GM21390 (cell line): ENCODE data around the gene SCAANT1.

Source experiments
- ATAC-seq: cut with Tn5 transposase; IDR thresholded peaks from one replicate; pipeline ENCODE4 v1.9.1; 2021; ENCODE audit not compliant: unreplicated experiment

SCAANT1 gene

GRCh38 chr3:63864008-63864964 is 47.9 kb downstream of the SCAANT1 start:
- ATAC-seq = peak; percentile 41

DNA sequence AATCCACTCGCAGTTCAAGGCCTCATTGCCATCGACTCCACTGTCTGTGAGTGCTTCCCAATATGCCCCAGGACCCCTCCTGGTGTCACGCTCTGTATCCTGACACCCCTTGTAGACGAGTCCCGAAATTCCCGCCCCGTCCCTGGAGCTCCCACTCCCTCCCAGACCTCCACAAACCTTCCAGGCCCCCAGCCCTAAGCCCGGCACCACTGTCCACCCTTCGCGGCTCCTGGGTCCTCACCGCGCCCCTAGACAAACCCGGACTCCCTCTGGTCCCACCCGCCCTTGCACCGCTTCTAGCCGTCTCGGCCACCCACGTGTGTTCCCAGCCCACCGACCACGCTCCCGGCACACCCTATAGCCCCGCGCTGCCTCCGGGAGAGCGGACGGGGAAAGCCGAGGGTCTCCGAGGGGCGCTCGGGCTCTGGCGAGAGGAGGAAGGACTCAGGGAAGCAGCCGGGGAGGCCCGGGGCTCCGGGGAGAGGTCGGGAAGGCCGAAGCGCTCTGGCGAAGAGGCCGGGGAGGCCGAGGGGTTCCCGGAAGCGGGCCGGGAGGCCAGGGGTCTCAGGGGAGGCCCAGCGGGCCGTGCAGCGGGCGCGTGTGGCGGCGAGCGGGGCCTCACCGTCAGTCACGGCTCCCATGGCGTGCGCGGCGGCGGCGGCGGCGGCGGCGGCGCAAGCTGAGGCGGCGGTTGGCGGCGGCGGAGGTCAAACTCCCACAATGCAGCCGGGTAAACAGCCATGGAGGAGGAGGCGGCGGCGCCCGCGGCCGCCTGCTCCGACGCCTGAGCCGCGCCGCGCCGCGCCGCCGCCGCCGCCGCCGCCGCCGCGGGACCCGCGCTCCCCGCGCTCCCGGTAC is 48.8 kb downstream of the SCAANT1 start, which contains the start of the genes ATXN7 and THOC7:
ATXN7 (plus strand) TSS at position 718 of the 858 bp plus-strand sequence. CDS start 48,732 bp downstream, outside the sequence.
THOC7 (minus strand) TSS at position 656 of the 858 bp plus-strand sequence; CDS start at position 641, 15 bp downstream.
- peak; percentile 72 for ATAC-seq

DNA sequence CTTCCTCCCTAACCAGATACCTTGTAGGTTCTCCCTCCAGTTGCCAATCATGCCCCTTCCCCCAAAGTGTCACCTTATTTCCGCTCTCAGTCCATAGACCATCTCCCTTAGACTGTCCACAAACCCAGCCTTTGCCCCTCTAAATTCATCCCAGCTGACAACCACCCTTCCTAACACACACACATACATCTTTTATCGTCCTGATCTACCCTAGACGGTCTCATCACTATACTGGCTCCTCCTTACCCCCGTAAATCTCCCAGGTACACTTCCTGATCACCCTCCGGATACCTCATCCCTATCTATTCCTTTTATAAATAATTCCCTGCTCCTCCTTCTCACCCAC is 49.4 kb downstream of the SCAANT1 start:
- peak; percentile 2 for ATAC-seq
